AG04450 (cell line): ENCODE results near the gene MRFAP1L1. TPM values are rescaled to one million over a fixed set of nuclear protein-coding genes. Genes with fewer than 3 reads are reported as not detected.

Experiments used
- CTCF ChIA-PET: fragments of 300-600, 350-600 bp; formaldehyde crosslinking; extraction: SDS; loops from one replicate; lab custom pipeline; 2022; ENCODE audit warnings: antibody characterized with exemption, inconsistent platforms; lab: Charles Lee
- POLR2A ChIA-PET: fragments of 350-600 bp; formaldehyde crosslinking; extraction: SDS; loops from one replicate; lab custom pipeline; 2021; ENCODE audit warnings: antibody characterized with exemption, inconsistent platforms; lab: Yijun Ruan, JAX
- DNase-seq: peaks from one replicate; pipeline ENCODE4 v3.0.0-alpha.2; 2011; ENCODE audit warnings: low read depth, low spot score
- H3K27ac ChIP-seq: one replicate; pipeline ENCODE4 v1.5.1; 2012; ENCODE audit warnings: low read depth, low read length, control low read depth
- H3K27me3 ChIP-seq: one replicate; pipeline ENCODE4 v1.6.0; 2012; ENCODE audit warnings: low read length; ENCODE audit not compliant: control insufficient read depth, insufficient read depth
- H3K4me3 ChIP-seq: 2 replicates; pipeline ENCODE4 v1.5.1; 2011; ENCODE audit warnings: mild to moderate bottlenecking, low read depth, low read length, control low read depth
- H3K9me3 ChIP-seq: 2 replicates; pipeline ENCODE4 v1.5.1; 2012; ENCODE audit warnings: low read length; ENCODE audit not compliant: control insufficient read depth, insufficient read depth
- CTCF ChIP-seq: IDR thresholded peaks from 2 replicates; pipeline ENCODE4 v1.5.1; 2011; ENCODE audit warnings: low read depth, low read length, control low read depth, inconsistent platforms
- polyA plus RNA-seq: library from polyadenylated mRNA; depleted of rRNA; stranded (reverse); fragments of >200 nt; gene quantifications from 2 replicates; pipeline ENCODE4 v1.2.3, GENCODE V29; 2011

MRFAP1L1 gene
- polyA plus RNA-seq, 1 experiment: 96.5 TPM

DNA sequence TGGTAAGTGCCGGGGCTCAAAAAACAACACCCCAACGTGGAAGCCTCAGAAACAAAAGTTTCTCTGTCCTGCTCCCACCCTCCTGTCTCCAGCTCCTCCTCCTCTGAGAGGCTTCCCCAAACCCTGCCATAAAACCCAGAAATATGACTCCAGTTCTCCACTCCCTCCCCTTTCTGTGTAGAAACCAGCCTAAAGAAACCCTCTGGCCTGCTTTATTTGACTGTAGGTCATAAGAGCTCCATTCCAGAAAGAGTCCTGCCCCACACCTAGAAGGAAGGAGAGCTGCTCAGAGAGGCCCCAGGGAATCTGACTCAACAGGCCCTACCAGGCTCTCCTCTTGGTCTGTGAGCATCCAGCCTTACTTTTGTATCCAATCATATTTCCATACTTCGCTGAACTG is 16.9 kb downstream of the MRFAP1L1 start:
- ChIA-PET CTCF (interaction anchor here (1.2 kb wide), 1 partner anchor 11 kb away, joined by 3 read pairs; no protein-coding TSS in a partner anchor), POLR2A (interaction anchor here (0.7 to 1.0 kb wide), 2 partner anchors 9 to 19 kb away, joined by 3 to 5 read pairs; a partner anchor contains a TSS)
- peaks cover 4% of the 10 kb centered on the region; the same call in 1 of the 2 replicates for H3K9me3 ChIP-seq
- no peak for TF ChIP-seq CTCF
- DNase-seq: no peak
- peak overlapping the region; percentile 43 for H3K27ac ChIP-seq
- H3K27me3 ChIP-seq: no peaks in the 10 kb centered on the region
- H3K4me3 ChIP-seq: no peak overlapping the region

DNA sequence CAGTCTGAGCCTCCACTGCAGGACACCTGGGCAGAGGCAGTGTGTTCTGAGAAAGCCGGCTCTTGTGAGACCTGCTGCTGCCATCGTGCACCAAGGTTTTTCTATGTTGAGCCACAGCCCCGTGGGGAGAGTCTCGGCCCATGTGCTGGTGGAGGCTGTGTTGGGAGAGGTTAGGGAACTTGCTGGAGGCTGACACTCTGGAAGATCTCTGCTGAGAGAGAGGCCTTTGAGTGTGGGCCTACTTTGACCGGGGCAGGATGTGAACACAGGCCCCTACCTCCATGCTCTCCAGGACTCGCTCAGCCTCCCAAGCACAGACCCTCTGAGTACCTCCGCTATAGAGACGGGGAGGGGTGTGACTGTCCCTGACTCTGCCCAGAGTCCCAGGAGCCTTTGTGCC is 17.3 kb downstream of the MRFAP1L1 start:
- no peaks in the 10 kb centered on the region for H3K27me3 ChIP-seq
- no peak overlapping the region for H3K4me3 ChIP-seq
- H3K27ac ChIP-seq: peak overlapping the region; percentile 43
- POLR2A ChIA-PET: interaction anchor here (0.7 to 1.0 kb wide), 2 partner anchors 9 to 19 kb away, joined by 3 to 5 read pairs; a partner anchor contains a TSS
- no peak for DNase-seq
- CTCF ChIA-PET: interaction anchor here (1.2 kb wide), 1 partner anchor 11 kb away, joined by 3 read pairs; no protein-coding TSS in a partner anchor
- TF ChIP-seq CTCF: no peak
- H3K9me3 ChIP-seq: peaks cover 5% of the 10 kb centered on the region; the same call in 1 of the 2 replicates

GRCh38 chr4:6689506-6689960 is 20.1 kb downstream of the MRFAP1L1 start:
- no peaks in the 10 kb centered on the region for H3K27me3 ChIP-seq
- DNase-seq: no peak
- no peak for TF ChIP-seq CTCF
- H3K9me3 ChIP-seq: peaks cover 9% of the 10 kb centered on the region
- peak overlapping the region; percentile 89 for H3K27ac ChIP-seq
- no peak overlapping the region for H3K4me3 ChIP-seq
- ChIA-PET CTCF (no interaction called here), POLR2A (interaction anchor here (0.6 to 0.8 kb wide), 2 partner anchors 25 to 115 kb away, joined by 3 to 5 read pairs; no protein-coding TSS in a partner anchor)

DNA sequence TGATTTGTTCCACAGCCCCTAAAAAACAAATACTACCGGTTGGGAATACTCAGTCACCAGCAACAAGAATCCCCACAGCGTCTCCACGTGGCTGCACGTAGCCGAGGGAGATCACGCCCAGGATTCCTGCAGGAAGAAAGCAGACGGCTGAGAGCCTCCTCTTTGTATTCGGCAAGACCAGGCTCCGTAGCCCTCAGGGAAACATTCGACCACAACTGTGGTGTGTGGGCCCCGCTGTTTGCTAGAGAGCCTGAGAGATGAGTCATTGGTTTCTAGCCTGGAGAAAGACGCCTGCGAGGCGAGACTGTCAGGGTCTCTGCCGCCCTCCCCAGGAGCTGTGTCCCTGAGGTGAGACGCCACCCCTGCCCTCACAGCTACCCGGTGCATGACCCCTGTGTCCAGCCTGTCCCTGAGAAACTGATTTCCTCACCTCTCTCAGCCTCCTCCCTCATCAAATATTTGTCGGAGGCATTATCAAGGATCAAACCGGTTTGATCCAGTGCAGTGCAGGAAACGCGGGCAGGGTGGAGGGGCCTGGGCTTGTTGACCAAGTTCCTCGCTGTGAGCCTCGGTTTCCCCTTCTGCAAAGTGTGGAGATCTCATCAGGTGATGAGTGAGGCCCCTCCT is 20.7 kb downstream of the MRFAP1L1 start:
- Histone ChIP-seq H3K9me3 (peaks cover 9% of the 10 kb centered on the region), H3K27ac (peak overlapping the region; percentile 89), H3K27me3 (no peaks in the 10 kb centered on the region), H3K4me3 (no peak overlapping the region)
- CTCF ChIA-PET: no interaction called here
- POLR2A ChIA-PET: interaction anchor here (0.6 to 0.8 kb wide), 2 partner anchors 24 to 115 kb away, joined by 3 to 5 read pairs; no protein-coding TSS in a partner anchor
- peak; percentile 76 for DNase-seq
- TF ChIP-seq CTCF: no peak
